H7 (cell line): ENCODE measurements around the gene FAM120A. TPM values are rescaled to one million over a fixed set of nuclear protein-coding genes. Genes with fewer than 3 reads are reported as not detected.
A peak's percentile ranks its signal among the peaks of the same experiment; 100 is the strongest.
"Not testable (repeated sequence)": the region's sequence is repeated elsewhere in the genome, so short reads cannot be mapped to it uniquely, and the experiment has no call there.

Experiments
- DNase-seq: peaks from one replicate; pipeline ENCODE4 v3.0.0; 2012
- H3K27me3 ChIP-seq: 2 replicates; pipeline ENCODE4 v1.6.0; 2011; ENCODE audit warnings: mild to moderate bottlenecking, low read length; ENCODE audit not compliant: control insufficient read depth, insufficient read depth
- H3K36me3 ChIP-seq: replicated peaks from 2 replicates; pipeline ENCODE4 v1.5.1; 2011; ENCODE audit warnings: low read length; ENCODE audit not compliant: control insufficient read depth, insufficient read depth
- H3K4me3 ChIP-seq: 2 replicates; pipeline ENCODE4 v1.5.1; 2011; ENCODE audit warnings: low read depth, mild to moderate bottlenecking, control low read depth, low read length, moderate library complexity; ENCODE audit not compliant: insufficient read depth
- total RNA-seq: library from RNA; depleted of rRNA; stranded (reverse); fragments of >200 nt; shearing (Covaris generic); gene quantifications from 2 replicates; pipeline ENCODE4 v1.2.3, GENCODE V29; 2014

The FAM120A gene
- total RNA-seq, 1 experiment from 2014 or later = 41.6 TPM

GRCh38 chr9:93436655-93437407 lies 14.7 kb upstream of the FAM120A start:
- peak; percentile 42 for DNase-seq
- H3K4me3 ChIP-seq = no peak overlapping the region
- no peaks in the 10 kb centered on the region for H3K36me3 ChIP-seq
- no peaks in the 10 kb centered on the region for H3K27me3 ChIP-seq

- DNase-seq = no peak
Measured at GRCh38 chr9:93437996-93438395, 13.5 kb upstream of the FAM120A start.

GRCh38 chr9:93439301-93439700 lies 12.2 kb upstream of the FAM120A start:
- H3K4me3 ChIP-seq, H3K27me3 ChIP-seq, DNase-seq, H3K36me3 ChIP-seq: not testable (repeated sequence)

More at GRCh38 chr9:93437996-93438395, 13.5 kb upstream of the FAM120A start:
- Histone ChIP-seq H3K36me3 (no peaks in the 10 kb centered on the region), H3K4me3 (no peak overlapping the region), H3K27me3 (no peaks in the 10 kb centered on the region)

- no peak for DNase-seq
- Histone ChIP-seq H3K36me3 (0 out of 2 replicates have a peak, but pooled peaks cover under 1% of the 10 kb centered on the region), H3K4me3 (no peak overlapping the region), H3K27me3 (no peaks in the 10 kb centered on the region)
Measured at GRCh38 chr9:93440896-93441580, 10.4 kb upstream of the FAM120A start.

- Histone ChIP-seq H3K27me3 (no peaks in the 10 kb centered on the region), H3K36me3 (peaks cover 13% of the 10 kb centered on the region), H3K4me3 (no peak overlapping the region)
- DNase-seq = no peak
Measured at GRCh38 chr9:93446073-93446472, 5.4 kb upstream of the FAM120A start.

GRCh38 chr9:93447655-93448054 lies 3.8 kb upstream of the FAM120A start:
- H3K4me3 ChIP-seq = no peak overlapping the region
- H3K27me3 ChIP-seq = no peaks in the 10 kb centered on the region
- no peak for DNase-seq
- H3K36me3 ChIP-seq = peaks cover 13% of the 10 kb centered on the region

GRCh38 chr9:93451849-93452709 lies 594 bp downstream of the FAM120A start:
- peak; percentile 75 for DNase-seq
- peaks cover 7% of the 10 kb centered on the region for H3K36me3 ChIP-seq
- H3K4me3 ChIP-seq = peak overlapping the region; percentile 91
- no peaks in the 10 kb centered on the region for H3K27me3 ChIP-seq

GRCh38 chr9:93452710-93453046 lies 1.2 kb downstream of the FAM120A start:
- H3K4me3 ChIP-seq = peak overlapping the region; percentile 91
- peaks cover 3% of the 10 kb centered on the region for H3K36me3 ChIP-seq
- H3K27me3 ChIP-seq = no peaks in the 10 kb centered on the region
- peak; percentile 24 for DNase-seq

- peak; percentile 82 for DNase-seq
- no peaks in the 10 kb centered on the region for H3K36me3 ChIP-seq
- H3K27me3 ChIP-seq = no peaks in the 10 kb centered on the region
- H3K4me3 ChIP-seq = peak within 1 kb of the TSS; percentile 91
Measured at GRCh38 chr9:93453047-93453914, 1.8 kb downstream of the FAM120A start, which contains the start of gene FAM120AOS. Gene FAM120AOS, minus strand, starts transcription at chr9:93453581. Its CDS starts 872 bp downstream, at chr9:93452709.

- H3K36me3 ChIP-seq = no peaks in the 10 kb centered on the region
- no peak overlapping the region for H3K4me3 ChIP-seq
- H3K27me3 ChIP-seq = no peaks in the 10 kb centered on the region
- no peak for DNase-seq
Measured at GRCh38 chr9:93456022-93456421, 4.5 kb downstream of the FAM120A start.

- DNase-seq = no peak
- no peaks in the 10 kb centered on the region for H3K36me3 ChIP-seq
- no peak overlapping the region for H3K4me3 ChIP-seq
- no peaks in the 10 kb centered on the region for H3K27me3 ChIP-seq
Measured at GRCh38 chr9:93456504-93456903, 5.0 kb downstream of the FAM120A start.

- no peaks in the 10 kb centered on the region for H3K27me3 ChIP-seq
- no peak for DNase-seq
- no peak overlapping the region for H3K4me3 ChIP-seq
- no peaks in the 10 kb centered on the region for H3K36me3 ChIP-seq
Measured at GRCh38 chr9:93457006-93457405, 5.5 kb downstream of the FAM120A start.

- no peaks in the 10 kb centered on the region for H3K27me3 ChIP-seq
- no peak for DNase-seq
- H3K36me3 ChIP-seq = no peaks in the 10 kb centered on the region
- H3K4me3 ChIP-seq = no peak overlapping the region
Measured at GRCh38 chr9:93458712-93459111, 7.2 kb downstream of the FAM120A start.

GRCh38 chr9:93459432-93459847 lies 8.0 kb downstream of the FAM120A start:
- no peaks in the 10 kb centered on the region for H3K27me3 ChIP-seq
- H3K4me3 ChIP-seq = no peak overlapping the region
- no peak for DNase-seq
- H3K36me3 ChIP-seq = no peaks in the 10 kb centered on the region
